Measurements from ENCODE around the gene PIM2. TPM values are rescaled to one million over a fixed set of nuclear protein-coding genes. Genes with fewer than 3 reads are reported as not detected.

Gene PIM2
- total and polyA plus RNA-seq, 9 of the 15 experiments (the other 6 are each of a cell fraction or from before 2014, with no cell fraction given): 67.6 to 191 (median 108) TPM

GRCh38 chrX:48897625-48898306 lies 21.1 kb downstream of the PIM2 start, which contains the start of the genes PQBP1 and TIMM17B (continued):
- peak in 1 of 2 experiments; percentile 6 for TF ChIP-seq E2F6 (IDR thresholded peaks at IDR 0.05; ENCODE audit: borderline replicate concordance in 1 of 2, extremely low read depth in 1 of 2, insufficient read depth in 1 of 2, insufficient read length in 1 of 2, low read depth in 1 of 2, low read length in 1 of 2, poor library complexity in 1 of 2, severe bottlenecking in 1 of 2)
- TF ChIP-seq TAF7 (tag; IDR thresholded peaks at IDR 0.05): peak; percentile 65
- TF ChIP-seq TEAD1 (CRISPR knock-in tag; IDR thresholded peaks at IDR 0.05): peak in 1 of 2 experiments; percentile 80; a peak in 1 of 4 replicates
- peak; percentile 97 for TF ChIP-seq POLR2A (conservative IDR thresholded peaks at IDR 0.05)
- TF ChIP-seq PREB (CRISPR knock-in tag; IDR thresholded peaks at IDR 0.05): peak; percentile 65; the same call in 1 of the 2 replicates
- TF ChIP-seq ATF7 (IDR thresholded peaks at IDR 0.05): peak; percentile 99
- peak in 1 of 2 experiments; percentile 98; a peak in 2 of 4 replicates for TF ChIP-seq NONO (IDR thresholded peaks at IDR 0.05; ENCODE audit: low read depth in 2 of 2, low read length in 1 of 2)
- no peak for TF ChIP-seq TAL1 (IDR thresholded peaks at IDR 0.05)
- 0 out of 2 replicates have a peak, but pooled peaks have one; percentile 10 for TF ChIP-seq BMI1 (IDR thresholded peaks at IDR 0.05; ENCODE audit: low read length)
- TF ChIP-seq MLLT1 (IDR thresholded peaks at IDR 0.05): peak in 1 of 2 experiments; percentile 65; a peak in 1 of 4 replicates
- peak; percentile 85 for TF ChIP-seq RBBP5 (IDR thresholded peaks at IDR 0.05; ENCODE audit: borderline replicate concordance, insufficient read depth, low read length, poor library complexity, severe bottlenecking)
- TF ChIP-seq DDX20 (tag; IDR thresholded peaks at IDR 0.05; ENCODE audit: low read depth): no peak
- TF ChIP-seq MTA3 (IDR thresholded peaks at IDR 0.05; ENCODE audit: borderline replicate concordance): peak; percentile 28; the same call in 1 of the 2 replicates
- TF ChIP-seq CCNT2 (IDR thresholded peaks at IDR 0.05; ENCODE audit: borderline replicate concordance, extremely low read depth, insufficient read length, low read depth, low read length): no peak
- peak; percentile 72 for TF ChIP-seq GABPA (tag; conservative IDR thresholded peaks at IDR 0.05; ENCODE audit: low read depth)
- TF ChIP-seq CXXC5 (CRISPR knock-in tag; IDR thresholded peaks at IDR 0.05): peak; percentile 87
- TF ChIP-seq JUND (IDR thresholded peaks at IDR 0.05; ENCODE audit: borderline replicate concordance, low read depth, low read length): peak; percentile 91
- TF ChIP-seq JUND (tag; IDR thresholded peaks at IDR 0.05; ENCODE audit: borderline replicate concordance, low read depth, low read length): no peak
- TF ChIP-seq HDAC3 (IDR thresholded peaks at IDR 0.05; ENCODE audit: borderline replicate concordance, partially characterized antibody): no peak
- peak; percentile 68 for TF ChIP-seq POLR2AphosphoS5 (IDR thresholded peaks at IDR 0.05; ENCODE audit: control insufficient read depth, insufficient read depth, low read depth, low read length)
- no peak for TF ChIP-seq FOSL1 (tag; conservative IDR thresholded peaks at IDR 0.05)
- TF ChIP-seq POLR2B (IDR thresholded peaks at IDR 0.05; ENCODE audit: low read depth, partially characterized antibody): peak; percentile 85

Data from K562 (cell line).